MM.1S (cell line): ENCODE data around the gene MNS1.

Experiments used
- EZH2 ChIP-seq: fragments of 300-600 bp; sonication (generic); optimal IDR thresholded peaks from 2 replicates; pipeline ENCODE3; 2017; ENCODE audit warnings: low read depth, mild to moderate bottlenecking, antibody characterized with exemption, low read length, mixed read lengths
- TF ChIP-seq, protein P1 (sequence below): fragments of 300-600 bp; sonication (generic); IDR thresholded peaks from 2 replicates; pipeline ENCODE4 v1.5.1; 2016; ENCODE audit warnings: antibody characterized with exemption, low read length, mixed read lengths

DNA sequence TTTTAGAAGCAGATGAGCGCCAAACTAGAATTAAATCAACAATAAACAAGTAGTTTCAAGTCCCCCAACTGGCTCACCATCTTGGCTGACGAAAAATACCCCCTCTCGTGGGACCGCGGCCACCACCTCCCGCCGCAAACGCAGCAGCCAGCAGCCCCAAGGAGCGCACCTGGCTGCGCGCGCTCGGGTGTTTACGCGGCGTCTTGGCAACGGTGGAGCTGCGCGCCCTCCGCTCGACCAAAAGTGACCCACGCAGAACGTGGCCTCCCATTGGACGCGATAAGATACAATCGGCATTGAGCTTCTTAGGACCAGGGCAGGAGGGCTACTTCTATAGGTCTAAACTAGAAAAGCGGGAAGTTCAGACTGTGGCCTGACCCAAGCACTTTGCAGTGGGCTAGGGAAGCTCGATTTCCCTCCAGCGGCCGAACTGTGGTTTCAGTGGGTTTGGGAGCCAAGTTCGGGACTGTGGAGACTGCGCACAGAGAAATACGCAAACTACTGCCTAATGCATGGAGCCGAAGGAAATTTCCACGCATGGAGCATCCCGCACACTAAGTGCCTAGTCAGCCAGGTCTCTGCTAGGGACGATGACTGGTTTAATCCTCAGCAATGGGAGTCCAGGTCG lies at the start of gene MNS1:
- TF ChIP-seq, protein P1, sequence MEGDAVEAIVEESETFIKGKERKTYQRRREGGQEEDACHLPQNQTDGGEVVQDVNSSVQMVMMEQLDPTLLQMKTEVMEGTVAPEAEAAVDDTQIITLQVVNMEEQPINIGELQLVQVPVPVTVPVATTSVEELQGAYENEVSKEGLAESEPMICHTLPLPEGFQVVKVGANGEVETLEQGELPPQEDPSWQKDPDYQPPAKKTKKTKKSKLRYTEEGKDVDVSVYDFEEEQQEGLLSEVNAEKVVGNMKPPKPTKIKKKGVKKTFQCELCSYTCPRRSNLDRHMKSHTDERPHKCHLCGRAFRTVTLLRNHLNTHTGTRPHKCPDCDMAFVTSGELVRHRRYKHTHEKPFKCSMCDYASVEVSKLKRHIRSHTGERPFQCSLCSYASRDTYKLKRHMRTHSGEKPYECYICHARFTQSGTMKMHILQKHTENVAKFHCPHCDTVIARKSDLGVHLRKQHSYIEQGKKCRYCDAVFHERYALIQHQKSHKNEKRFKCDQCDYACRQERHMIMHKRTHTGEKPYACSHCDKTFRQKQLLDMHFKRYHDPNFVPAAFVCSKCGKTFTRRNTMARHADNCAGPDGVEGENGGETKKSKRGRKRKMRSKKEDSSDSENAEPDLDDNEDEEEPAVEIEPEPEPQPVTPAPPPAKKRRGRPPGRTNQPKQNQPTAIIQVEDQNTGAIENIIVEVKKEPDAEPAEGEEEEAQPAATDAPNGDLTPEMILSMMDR: no peak
- no peak for TF ChIP-seq EZH2
